GM21528 (cell line): Measurements from ENCODE around the gene TJP2.
A peak's percentile ranks its signal among the peaks of the same experiment; 100 is the strongest.

Experiments used
- ATAC-seq: cut with Tn5 transposase; IDR thresholded peaks from one replicate; pipeline ENCODE4 v1.9.1; 2021; ENCODE audit warnings: mild to moderate bottlenecking, moderate library complexity; ENCODE audit not compliant: unreplicated experiment, low FRiP score

The TJP2 gene

DNA sequence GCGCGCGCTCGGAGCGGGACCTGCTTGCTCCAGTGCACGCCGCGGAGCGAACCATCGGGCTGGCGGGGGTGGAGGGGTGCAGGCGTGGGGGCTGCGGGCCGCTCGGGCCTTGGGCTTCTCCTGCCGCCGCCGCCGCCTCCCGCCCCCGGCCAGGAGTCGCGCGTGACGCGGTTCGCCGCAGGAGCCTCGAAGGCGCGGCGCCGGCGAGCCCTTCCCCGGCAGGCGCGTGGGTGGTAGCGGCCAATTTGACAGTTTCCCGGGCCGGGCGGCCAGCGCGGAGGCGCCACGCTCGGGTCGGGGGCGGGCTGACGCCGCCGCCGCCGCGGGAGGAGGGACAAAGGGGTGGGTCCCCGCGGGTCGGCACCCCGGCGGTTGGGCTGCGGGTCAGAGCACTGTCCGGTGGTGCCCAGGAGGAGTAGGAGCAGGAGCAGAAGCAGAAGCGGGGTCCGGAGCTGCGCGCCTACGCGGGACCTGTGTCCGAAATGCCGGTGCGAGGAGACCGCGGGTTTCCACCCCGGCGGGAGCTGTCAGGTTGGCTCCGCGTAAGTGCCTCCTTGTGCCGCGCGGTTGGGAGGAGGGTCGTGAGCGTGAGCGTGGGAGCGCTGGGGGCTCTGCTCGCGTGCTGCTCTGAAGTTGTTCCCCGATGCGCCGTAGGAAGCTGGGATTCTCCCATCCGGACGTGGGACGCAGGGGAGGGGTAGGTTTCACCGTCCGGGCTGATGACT is at the start of gene TJP2:
Gene TJP2 (plus strand): TSS at position 387 of the 725 bp plus-strand sequence. CDS start 96 bp downstream, at position 483.
- peak; percentile 50 for ATAC-seq

DNA sequence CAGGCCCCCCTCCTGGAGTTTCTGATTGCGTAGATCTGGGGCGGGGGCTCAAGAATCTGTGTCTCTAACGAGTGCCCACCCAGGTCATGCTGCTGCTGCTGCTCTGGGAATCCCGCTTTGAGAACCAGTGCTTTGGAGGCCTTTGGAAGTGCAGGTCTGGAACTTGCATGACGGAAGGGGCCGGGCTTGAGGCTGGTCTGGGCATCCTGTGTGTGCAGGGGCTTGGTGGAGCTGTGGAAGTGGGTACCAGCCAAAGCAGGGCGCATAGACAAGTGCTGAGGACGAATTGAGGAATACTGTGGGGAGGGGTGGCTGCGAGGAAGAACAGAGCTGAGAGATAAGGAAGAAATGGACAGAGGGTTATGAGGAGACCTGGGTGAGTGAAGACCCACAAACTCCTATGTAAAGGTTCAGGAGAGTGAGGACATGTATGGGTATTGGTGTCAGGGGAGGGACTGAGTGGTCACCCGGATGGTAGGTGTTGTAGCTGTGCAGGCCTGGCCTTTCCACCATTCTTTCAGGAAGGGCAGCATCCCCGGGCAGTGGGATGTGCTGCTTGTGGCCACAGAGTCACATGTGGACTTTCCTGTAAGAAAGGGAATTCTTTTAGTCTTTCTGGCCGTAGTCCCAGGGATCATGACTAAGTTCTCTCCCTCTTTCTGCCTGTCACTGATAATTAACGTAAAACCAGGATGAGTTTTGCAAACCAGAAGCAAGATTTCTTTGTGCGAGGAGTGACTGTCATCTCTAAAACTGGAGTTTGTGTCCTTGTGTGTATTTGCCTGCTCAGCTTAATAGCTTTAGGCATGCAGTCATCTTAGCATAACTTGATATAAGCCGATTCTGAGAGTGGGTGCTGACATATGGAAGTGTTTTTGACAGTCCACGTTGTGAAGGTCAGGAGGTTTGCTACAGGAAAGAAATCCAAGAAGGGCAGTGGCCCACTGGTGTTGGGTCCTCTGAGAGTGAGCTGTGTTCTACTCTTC is 43.3 kb upstream of the TJP2 start:
- ATAC-seq, result no peak

DNA sequence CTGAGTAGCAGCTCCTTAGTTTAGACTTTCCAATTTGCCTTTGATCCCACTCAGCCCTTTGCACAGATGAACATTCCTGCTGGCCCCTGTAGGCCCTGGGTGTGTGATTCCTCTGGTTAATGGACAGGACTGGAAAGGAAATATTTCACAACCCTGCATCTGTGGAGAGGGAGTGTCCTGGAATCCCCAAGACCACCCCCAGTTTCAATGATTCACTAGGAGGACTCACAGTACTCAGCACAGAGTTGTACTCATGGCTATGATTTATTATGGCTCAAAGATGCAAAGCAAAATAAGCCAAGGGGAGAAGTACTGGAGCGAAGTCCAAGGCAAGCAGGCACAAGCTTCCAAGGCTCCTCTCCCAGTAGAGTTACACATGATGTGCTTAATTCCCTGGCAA is 42.4 kb upstream of the TJP2 start:
- no peak for ATAC-seq

DNA sequence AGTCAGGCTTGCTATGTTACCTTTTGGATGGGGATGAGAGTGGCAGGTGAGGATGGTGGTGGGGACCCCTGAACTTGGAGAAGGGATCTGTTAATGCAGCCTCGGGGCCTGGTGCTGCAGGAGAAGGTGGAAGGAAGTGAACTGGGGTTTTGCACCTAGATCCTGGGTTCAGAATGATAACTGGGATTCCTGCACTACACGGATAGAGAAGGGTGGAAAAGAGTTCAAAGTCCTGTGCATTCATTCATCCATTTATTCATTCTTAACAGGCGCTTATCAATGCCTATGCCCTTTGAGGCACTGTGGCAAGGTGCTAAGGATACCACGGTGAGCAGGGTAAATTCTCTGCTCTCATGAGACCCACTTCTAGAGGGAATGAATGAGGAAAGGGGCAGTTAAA is 41.7 kb upstream of the TJP2 start:
- ATAC-seq, result no peak

DNA sequence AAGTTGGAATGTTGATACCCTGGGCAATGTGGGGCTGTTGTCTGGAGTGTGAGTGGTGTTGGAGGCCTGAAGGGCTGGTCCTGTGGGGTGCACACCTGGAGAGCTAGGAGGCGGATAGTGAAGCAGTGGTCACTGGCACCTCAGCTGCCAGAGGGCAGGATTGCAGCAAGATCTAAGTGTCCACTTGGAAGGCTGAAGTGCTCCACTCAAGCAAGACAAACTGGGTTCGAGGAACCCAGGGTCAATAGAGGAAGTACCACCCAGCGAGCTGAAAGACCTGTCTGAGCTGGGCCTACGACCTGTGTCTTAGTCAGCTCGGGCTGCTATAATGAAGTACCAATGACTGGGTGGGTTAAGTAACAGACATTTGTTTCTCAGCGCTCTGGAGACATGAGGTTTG is 39.7 kb upstream of the TJP2 start:
- ATAC-seq, result no peak

DNA sequence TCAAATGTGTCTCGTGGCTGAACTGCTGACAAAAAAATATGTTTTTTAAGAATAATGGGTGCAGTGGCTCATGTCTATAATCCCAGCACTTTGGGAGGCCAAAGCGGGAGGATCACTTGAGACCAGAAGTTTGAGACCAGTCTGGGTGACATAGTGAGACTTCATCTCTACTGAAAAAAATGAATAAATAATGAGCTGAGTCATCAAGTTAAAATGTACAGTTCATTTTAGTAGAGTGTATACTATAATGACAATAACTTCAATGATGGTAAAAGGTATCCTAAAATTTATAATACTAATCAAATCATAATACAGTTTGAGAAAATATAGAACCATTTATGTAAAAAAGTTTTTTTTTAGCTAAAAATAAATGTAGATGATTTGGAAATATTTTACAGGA is 37.9 kb upstream of the TJP2 start:
- no peak for ATAC-seq

DNA sequence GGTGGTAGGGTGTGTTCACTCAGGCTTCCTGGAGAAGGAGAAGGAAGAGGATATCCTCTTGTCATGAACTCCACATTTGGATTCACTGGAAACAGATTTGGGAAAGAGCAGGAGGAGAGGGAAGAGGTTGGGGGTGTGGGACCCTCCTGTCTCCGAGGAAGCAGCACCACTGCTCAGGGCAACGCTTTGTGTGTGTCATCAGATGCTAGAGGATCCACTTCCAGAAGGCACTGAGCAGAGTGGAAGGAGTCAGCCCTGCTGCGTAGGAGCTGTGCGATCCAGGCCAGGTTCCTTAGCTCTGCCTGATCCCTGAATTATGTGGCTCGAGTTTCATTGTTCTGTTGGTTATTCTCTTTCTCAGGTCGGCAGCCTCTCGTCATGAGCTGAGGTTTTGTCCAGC is 37.3 kb upstream of the TJP2 start:
- no peak for ATAC-seq

DNA sequence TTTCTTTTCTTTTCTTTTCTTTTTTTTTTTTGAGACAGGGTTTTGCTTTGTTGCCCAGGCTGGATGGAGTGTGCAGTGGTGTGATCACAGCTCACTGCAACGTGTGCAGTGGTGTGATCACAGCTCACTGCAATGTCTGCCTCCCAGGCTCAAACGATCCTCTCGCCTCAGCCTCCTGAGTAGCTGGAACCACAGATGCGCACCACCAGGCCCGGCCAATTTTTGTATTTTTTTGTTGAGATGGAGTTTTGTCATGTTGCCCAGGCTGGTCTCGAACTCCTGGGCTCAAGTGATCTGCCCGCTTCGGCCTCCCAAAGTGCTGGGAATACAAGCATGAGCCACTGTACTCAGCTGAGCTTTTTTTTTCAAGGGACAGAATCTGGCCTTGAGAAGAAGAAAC is 36.8 kb upstream of the TJP2 start:
- no peak for ATAC-seq

DNA sequence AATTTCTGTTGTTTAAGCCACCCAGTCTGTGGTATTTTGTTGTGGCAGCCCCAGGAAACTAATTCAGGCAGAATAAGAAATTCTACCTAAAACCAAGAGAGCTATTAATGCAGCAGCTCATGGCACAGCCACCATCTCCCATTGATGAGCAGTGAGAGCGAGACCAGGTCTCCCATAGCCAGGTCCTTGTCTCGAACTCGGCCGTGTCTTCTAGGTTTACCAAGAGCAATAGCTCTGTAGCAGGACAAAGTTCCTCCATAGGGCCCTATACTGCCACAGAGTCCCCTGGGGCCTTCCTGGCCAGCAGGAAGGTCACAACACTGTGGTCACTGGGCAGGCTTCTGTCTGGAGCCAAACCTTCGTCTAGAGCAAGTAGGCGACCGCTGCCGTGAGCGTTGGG is 34.5 kb upstream of the TJP2 start:
- no peak for ATAC-seq

DNA sequence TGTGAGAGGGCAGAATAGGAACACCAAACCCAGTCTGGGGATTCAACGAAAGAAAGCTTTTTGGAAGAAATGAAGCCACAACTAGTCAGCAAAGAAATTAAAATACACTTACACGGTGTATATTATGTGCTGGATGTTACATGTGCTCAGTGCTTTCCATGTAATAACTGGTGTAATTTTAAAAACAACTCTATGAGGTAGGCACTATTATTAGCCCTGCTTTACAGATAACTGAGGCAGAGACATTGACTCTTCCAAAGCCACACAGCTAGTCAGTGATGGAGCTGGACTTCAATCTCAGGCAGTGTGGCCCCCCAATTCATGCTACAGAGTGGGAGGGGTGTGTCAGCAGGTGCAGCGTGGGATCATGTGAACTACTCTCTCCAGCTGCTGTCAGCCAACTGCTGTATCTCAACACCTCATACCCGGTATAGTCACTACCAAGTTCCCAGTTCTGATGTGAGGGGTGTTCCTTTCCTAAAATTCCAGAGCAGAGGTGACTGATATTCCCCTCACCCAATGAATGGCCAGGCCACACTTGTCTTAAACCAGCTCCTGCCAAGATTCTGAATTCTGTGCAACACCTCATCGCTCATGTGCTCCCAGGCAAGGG is 33.8 kb upstream of the TJP2 start:
- ATAC-seq, result no peak

DNA sequence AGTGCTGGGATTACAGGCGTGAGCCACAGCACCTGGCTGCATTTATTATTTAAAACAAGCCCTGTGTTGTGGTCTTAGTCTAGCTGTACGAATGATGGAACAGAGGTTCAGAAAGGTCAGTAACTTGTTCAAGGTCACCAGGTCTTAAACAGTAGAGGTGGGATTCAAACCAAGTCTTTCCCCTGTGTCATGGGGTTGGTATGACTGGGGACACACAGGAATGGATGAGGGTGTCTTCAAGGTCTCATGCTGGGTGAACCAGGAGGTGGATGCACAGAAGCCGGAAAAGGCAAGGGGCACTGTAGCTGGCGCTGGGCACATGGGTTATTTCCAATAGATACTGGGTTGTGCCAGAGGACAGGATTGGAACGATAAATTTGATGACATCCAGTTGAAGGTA is 32.2 kb upstream of the TJP2 start:
- ATAC-seq, result no peak

DNA sequence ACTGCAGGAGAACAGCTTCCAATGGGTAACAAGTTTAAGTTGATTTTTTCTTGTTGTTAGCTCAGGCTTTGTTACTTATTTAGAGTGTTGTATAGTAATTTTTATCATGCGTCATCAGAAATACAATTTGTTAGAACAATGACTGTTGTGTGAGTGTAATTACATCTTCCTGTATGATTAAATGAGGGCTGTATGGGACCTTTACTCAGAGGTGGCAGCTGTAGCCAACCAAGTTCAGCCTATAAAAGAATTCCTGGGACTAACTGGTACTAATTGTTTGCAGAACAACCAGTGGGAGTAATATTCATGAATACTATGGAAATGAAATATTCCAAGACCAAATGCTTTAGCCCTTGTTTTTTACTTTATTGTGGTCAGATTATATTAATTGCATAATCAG is 30.8 kb upstream of the TJP2 start:
- no peak for ATAC-seq

DNA sequence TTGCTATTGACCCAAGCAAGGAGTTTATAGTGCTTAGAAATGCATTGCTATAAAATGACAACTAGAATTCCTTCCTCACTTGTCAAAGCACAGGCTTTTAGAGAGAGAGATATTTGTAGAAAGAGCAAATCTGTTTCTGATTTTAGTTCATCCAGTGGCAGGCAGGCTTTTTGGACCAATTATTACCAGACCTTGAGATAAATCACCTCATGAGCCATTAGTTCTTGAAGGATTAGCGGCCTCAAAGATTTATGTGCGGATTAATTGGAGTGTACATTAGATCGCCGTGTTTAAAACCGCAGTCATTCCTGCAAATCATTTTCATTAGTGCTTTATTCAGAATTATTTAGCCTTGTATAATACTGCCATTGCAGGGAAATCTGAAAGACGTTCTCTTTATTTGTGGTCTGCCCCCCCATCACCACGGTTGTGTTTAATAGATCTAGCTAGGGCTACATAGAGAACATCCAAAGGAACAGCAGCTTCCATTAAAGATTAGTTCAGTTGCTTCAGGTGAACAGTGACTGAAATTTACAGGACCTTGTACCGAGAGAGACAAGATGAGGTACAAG is 28.8 kb upstream of the TJP2 start:
- ATAC-seq, result no peak

DNA sequence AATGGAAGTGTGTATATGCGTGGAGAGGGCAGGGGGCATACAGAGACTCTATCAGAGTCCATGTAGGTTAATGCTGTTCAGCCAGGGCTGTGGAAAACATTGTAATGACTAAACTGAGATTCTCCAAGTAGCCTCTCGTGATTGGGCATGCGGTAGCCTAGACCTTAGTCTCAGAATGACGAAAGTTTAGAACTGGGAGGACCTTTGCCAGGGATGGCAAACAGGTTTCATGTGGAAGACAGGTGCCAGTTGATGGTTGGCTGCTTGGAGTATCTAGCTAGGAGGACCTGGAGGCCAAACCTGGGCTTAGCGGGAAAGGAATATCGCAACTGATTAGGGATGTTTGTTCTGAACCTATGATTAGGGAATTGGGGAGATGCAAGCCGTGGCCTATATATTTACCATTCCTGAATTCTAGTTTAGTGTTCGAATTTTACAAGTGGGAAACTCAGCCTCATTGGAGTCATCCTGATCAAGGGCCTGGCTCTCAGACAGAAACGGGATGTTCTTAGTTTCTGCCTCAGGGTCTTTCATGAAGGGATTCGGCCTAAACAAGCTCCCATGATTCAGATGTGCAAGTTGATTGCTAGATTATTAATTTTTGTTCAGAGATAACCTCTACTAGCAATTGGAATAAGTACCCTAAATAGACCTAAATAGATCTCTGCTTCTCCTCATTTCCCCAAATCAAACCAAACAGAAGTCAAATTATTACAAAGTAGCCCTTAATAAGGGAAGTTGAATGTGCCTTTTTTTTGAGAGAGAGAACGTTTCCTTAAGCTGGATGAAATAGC is 26.8 kb upstream of the TJP2 start:
- no peak for ATAC-seq

DNA sequence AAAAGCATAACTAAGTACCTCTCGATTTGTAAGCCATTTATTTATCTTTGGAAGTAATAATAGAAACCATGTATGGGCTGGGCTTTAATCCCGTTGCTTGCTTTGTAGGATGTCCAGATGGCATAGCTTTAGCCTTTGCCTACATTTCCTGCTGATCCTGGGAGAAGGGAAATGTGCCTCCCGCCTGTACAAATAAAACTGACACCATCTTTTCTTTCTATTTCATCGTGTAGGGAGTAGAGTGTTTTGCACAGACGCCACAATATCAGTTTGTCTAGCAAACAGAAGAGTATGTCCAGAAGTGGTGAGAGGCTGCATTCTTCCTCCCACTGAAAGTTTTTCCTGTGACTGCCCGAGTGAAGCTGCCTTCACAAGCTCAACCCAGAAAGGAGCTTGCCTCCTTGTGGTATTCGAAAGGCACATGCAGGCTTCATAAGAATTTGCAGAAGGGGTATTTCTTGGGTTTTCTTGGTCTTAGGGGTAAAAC is 24.7 kb upstream of the TJP2 start:
- ATAC-seq, result no peak

DNA sequence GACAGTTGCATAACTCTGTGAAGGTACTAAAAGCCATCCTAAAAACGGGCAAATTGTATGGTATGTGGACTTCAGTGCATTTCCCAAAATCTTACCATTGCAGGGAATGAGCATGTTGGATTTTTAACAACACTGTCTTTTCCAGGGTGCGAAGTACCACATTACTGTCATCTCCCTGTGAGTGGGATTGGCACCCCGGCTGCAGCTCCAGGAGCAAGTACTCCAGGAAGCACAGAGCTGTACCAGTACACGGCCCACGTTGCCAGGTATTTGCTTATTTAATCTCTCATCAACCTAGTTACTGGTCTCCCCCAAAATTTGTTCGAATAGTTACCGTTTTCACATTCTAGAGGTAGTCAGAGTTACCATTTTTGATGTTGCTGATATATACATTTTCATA is 22.6 kb upstream of the TJP2 start:
- ATAC-seq, result no peak

DNA sequence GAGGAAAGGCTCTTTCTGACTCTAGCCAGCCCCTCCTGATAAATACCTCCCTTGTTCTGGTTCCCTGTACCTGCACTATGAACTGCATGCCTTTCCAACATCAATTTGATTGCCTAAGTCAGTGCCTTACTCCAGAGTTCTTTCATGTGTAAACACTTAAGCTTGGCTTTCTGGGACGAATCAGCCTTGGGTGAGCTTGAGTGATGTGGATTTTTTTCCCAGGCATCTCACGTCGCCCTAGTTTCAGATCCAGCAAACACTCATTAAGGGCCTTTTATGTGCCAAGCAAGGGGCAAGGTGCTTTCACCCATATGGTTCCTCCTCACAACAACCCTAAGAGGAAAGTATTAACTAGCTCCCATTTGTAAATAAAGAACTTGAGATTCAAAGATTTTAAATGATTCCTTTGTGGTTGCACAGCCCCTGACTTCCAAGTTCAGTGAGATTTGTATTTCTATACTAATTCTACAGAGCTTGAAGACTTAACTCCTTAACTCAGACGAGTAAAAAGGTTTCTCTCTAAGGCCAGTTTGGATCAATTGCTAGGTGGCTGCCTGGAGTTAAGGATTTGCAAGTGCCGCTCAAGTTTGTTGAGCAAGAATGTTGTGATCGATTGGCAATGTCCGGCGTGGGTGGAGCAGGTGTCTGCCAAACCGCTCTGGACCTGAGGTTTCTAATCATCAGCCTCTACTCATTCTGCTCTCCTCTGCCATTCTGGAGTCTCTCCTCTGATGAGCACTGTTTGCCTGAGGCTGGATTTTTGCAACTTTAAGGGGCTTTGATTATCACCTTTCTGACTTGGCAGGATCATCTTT is 20.2 kb upstream of the TJP2 start:
- no peak for ATAC-seq

DNA sequence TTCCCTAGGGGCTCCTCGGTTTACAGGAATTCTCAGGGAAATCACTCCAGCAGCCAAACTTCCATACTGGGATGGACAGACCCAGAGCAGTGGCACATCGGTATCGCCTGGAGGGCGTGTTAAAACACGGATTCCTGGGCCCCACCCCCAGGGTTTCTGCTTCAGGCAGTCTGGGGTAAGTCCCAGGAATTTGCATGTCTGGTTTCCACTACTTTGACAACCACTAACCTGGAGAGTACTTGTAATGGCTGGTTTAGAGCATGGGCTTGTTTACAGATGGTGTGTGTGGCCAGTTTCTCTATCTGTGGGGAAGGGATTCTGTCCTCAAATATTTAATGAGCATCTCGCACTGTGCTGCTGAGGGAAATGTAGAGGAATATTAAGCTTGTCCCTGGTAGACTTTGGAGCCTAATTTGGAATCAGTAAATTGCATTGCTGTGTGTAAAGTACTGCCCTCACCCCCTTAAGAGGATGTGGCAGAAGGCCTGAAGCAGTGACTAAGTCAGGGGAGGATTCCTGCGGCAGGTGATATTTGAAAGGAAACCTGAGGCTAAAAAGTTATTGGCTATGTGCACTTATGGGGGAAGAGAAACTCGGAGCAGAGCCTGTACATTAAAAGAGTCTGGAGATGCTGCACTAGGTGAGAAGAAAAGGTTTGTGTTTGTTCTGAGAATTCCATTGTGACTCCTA is 18.6 kb upstream of the TJP2 start:
- peak; percentile 97 for ATAC-seq
